ENCODE measurements around the gene TRIM63.

The TRIM63 gene

GRCh38 chr1:26046246-26047095 is 21.0 kb downstream of the TRIM63 start:
- Histone ChIP-seq H3K27ac (ENCODE audit: low read length, poor library complexity, severe bottlenecking) (no peak overlapping the region), H3K4me1 (ENCODE audit: control insufficient read depth, insufficient read depth, low read depth, low read length) (peaks cover 9% of the 10 kb centered on the region), H2BK5ac (ENCODE audit: low read depth, low read length, poor library complexity, severe bottlenecking) (no peak overlapping the region), H2AFZ (ENCODE audit: low read depth, low read length) (no peak overlapping the region), H3K4me2 (ENCODE audit: low read length, poor library complexity, severe bottlenecking) (peak overlapping the region; percentile 41), H3K9me3 (ENCODE audit: control insufficient read depth, low read length) (no peaks in the 10 kb centered on the region), H4K91ac (ENCODE audit: low read length) (no peak overlapping the region), H2BK120ac (ENCODE audit: low read depth, low read length) (no peak overlapping the region), H3K36me3 (ENCODE audit: control insufficient read depth in 1 of 2, insufficient read depth in 2 of 2, low read depth in 1 of 2, low read length in 2 of 2) (no peaks in the 10 kb centered on the region), H4K8ac (ENCODE audit: low read length) (no peak overlapping the region), H3K9ac (ENCODE audit: low read length) (no peak overlapping the region), H3K14ac (ENCODE audit: low read length in 2 of 2) (no peak overlapping the region), H2BK15ac (ENCODE audit: low read depth, poor library complexity, severe bottlenecking) (no peak overlapping the region), H2AK5ac (ENCODE audit: low read length, severe bottlenecking) (no peak overlapping the region), H3K79me1 (replicated peaks; ENCODE audit: low read length, poor library complexity, severe bottlenecking) (no peaks in the 10 kb centered on the region), H3K4me3 (ENCODE audit: insufficient read depth in 1 of 2, low read depth in 1 of 2, low read length in 2 of 2) (no peak overlapping the region), H3K4ac (ENCODE audit: low read depth in 1 of 2, low read length in 2 of 2) (no peak overlapping the region), H3K23ac (ENCODE audit: low read length in 2 of 2) (no peak overlapping the region), H3K18ac (ENCODE audit: low read depth in 1 of 2, low read length in 2 of 2) (no peak overlapping the region), H3K27me3 (ENCODE audit: control insufficient read depth in 1 of 2, insufficient read depth in 1 of 2, low read length in 2 of 2) (peaks cover 88 to 97% of the 10 kb centered on the region in 2 experiments), H2BK12ac (ENCODE audit: low read length in 2 of 2) (no peak overlapping the region)
- 15% methylated on average over 55 of the region's 57 CpGs for WGBS
- DNase-seq, result no peak

DNA sequence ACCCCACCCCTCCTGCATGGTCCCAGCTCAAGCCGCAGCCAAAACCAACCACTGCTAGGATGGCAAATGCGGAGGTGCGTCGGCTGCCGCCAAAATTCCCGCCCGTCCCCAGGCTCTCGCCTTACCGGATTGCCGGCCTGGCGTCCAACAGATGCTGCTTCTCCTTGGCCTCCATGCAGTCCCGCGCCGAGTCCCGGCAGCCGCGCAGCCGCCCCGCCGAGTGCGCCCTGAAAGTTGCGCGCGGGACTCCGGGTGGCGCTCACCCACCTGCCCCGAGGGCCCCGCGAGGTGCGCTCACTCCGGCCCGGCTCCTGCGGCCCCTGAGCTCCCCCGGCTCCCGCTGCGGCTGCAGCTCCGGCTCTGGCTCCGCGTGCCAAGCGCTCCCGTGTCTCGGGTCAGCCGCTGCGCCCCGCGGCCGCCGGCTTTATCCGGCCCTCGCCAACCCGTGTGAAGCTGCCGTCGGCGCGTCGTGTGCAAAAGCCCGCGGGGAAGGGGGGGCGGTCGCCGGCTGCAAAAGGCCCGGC is 21.6 kb downstream of the TRIM63 start, which contains the start of gene SLC30A2:
TSS of gene SLC30A2 (minus strand) at position 397 of the 524 bp plus-strand sequence. CDS start at position 175, 222 bp downstream.
- Histone ChIP-seq H2BK15ac (ENCODE audit: low read depth, poor library complexity, severe bottlenecking) (no peak within 1 kb of the TSS), H3K79me1 (replicated peaks; ENCODE audit: low read length, poor library complexity, severe bottlenecking) (no peaks in the 10 kb centered on the region), H3K27me3 (ENCODE audit: control insufficient read depth in 1 of 2, insufficient read depth in 1 of 2, low read length in 2 of 2) (peaks cover 86 to 96% of the 10 kb centered on the region in 2 experiments)

GRCh38 chr1:26044971-26045721 is 22.3 kb downstream of the TRIM63 start:
- Histone ChIP-seq H2AFZ (ENCODE audit: low read depth, low read length) (no peak overlapping the region), H2BK5ac (ENCODE audit: low read depth, low read length, poor library complexity, severe bottlenecking) (no peak overlapping the region), H3K27ac (ENCODE audit: low read length, poor library complexity, severe bottlenecking) (no peak overlapping the region), H3K36me3 (ENCODE audit: control insufficient read depth in 1 of 2, insufficient read depth in 2 of 2, low read depth in 1 of 2, low read length in 2 of 2) (no peaks in the 10 kb centered on the region), H3K27me3 (ENCODE audit: control insufficient read depth in 1 of 2, insufficient read depth in 1 of 2, low read length in 2 of 2) (peaks cover 84 to 92% of the 10 kb centered on the region in 2 experiments), H2BK120ac (ENCODE audit: low read depth, low read length) (no peak overlapping the region), H3K4ac (ENCODE audit: low read depth in 1 of 2, low read length in 2 of 2) (no peak overlapping the region), H3K9me3 (ENCODE audit: control insufficient read depth, low read length) (no peaks in the 10 kb centered on the region), H3K4me3 (ENCODE audit: insufficient read depth in 1 of 2, low read depth in 1 of 2, low read length in 2 of 2) (no peak overlapping the region), H2AK5ac (ENCODE audit: low read length, severe bottlenecking) (no peak overlapping the region), H3K9ac (ENCODE audit: low read length) (no peak overlapping the region), H3K4me1 (ENCODE audit: control insufficient read depth, insufficient read depth, low read depth, low read length) (peaks cover 9% of the 10 kb centered on the region), H2BK12ac (ENCODE audit: low read length in 2 of 2) (no peak overlapping the region), H4K91ac (ENCODE audit: low read length) (no peak overlapping the region), H3K79me1 (replicated peaks; ENCODE audit: low read length, poor library complexity, severe bottlenecking) (no peaks in the 10 kb centered on the region), H4K8ac (ENCODE audit: low read length) (no peak overlapping the region), H3K18ac (ENCODE audit: low read depth in 1 of 2, low read length in 2 of 2) (no peak overlapping the region), H3K4me2 (ENCODE audit: low read length, poor library complexity, severe bottlenecking) (no peak overlapping the region), H2BK15ac (ENCODE audit: low read depth, poor library complexity, severe bottlenecking) (no peak overlapping the region), H3K23ac (ENCODE audit: low read length in 2 of 2) (peak overlapping the region in 1 of 2 experiments; percentile 64), H3K14ac (ENCODE audit: low read length in 2 of 2) (no peak overlapping the region)
- DNase-seq, result no peak
- 37% methylated on average over 29 of the region's 29 CpGs for WGBS

More for the DNA sequence above, 21.6 kb downstream of the TRIM63 start, which contains the start of gene SLC30A2:
- Histone ChIP-seq H3K18ac (ENCODE audit: low read depth in 1 of 2, low read length in 2 of 2) (no peak within 1 kb of the TSS), H3K14ac (ENCODE audit: low read length in 2 of 2) (no peak within 1 kb of the TSS), H3K36me3 (ENCODE audit: control insufficient read depth in 1 of 2, insufficient read depth in 2 of 2, low read depth in 1 of 2, low read length in 2 of 2) (no peaks in the 10 kb centered on the region), H2BK120ac (ENCODE audit: low read depth, low read length) (no peak within 1 kb of the TSS), H2BK5ac (ENCODE audit: low read depth, low read length, poor library complexity, severe bottlenecking) (no peak within 1 kb of the TSS), H3K9me3 (ENCODE audit: control insufficient read depth, low read length) (no peaks in the 10 kb centered on the region), H2AFZ (ENCODE audit: low read depth, low read length) (no peak within 1 kb of the TSS), H2BK12ac (ENCODE audit: low read length in 2 of 2) (no peak within 1 kb of the TSS), H4K91ac (ENCODE audit: low read length) (no peak within 1 kb of the TSS), H2AK5ac (ENCODE audit: low read length, severe bottlenecking) (no peak within 1 kb of the TSS), H3K9ac (ENCODE audit: low read length) (no peak within 1 kb of the TSS), H3K4ac (ENCODE audit: low read depth in 1 of 2, low read length in 2 of 2) (no peak within 1 kb of the TSS), H3K4me3 (ENCODE audit: insufficient read depth in 1 of 2, low read depth in 1 of 2, low read length in 2 of 2) (no peak within 1 kb of the TSS), H3K27ac (ENCODE audit: low read length, poor library complexity, severe bottlenecking) (no peak within 1 kb of the TSS), H4K8ac (ENCODE audit: low read length) (no peak within 1 kb of the TSS), H3K4me2 (ENCODE audit: low read length, poor library complexity, severe bottlenecking) (peak within 1 kb of the TSS; percentile 41), H3K4me1 (ENCODE audit: control insufficient read depth, insufficient read depth, low read depth, low read length) (peaks cover 9% of the 10 kb centered on the region), H3K23ac (ENCODE audit: low read length in 2 of 2) (peak within 1 kb of the TSS in 1 of 2 experiments; percentile 64)
- DNase-seq, result no peak
- 1% methylated on average over 48 of the region's 62 CpGs for WGBS

DNA sequence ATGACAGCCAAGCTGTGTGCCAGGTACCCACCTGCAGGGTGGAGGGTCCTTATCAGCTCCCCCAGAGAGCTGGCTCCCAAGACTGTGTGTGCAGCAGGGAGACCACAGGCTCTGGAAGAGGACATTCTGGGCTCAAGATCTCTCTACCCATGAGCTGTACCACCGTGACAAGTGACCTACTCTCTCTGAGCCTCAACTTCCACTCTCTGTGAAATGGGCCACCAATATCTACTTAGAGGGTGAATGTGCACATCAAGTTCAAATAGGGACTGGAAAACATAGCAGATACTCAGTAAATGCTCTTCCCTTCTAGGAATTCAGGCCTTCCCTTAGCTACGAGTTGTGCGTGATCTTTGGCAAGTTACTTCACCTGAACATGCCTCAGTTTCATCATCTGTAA is 23.0 kb downstream of the TRIM63 start:
- Histone ChIP-seq H2BK5ac (ENCODE audit: low read depth, low read length, poor library complexity, severe bottlenecking) (no peak overlapping the region), H3K36me3 (ENCODE audit: control insufficient read depth in 1 of 2, insufficient read depth in 2 of 2, low read depth in 1 of 2, low read length in 2 of 2) (no peaks in the 10 kb centered on the region), H3K27me3 (ENCODE audit: control insufficient read depth in 1 of 2, insufficient read depth in 1 of 2, low read length in 2 of 2) (peaks cover 77 to 91% of the 10 kb centered on the region in 2 experiments), H3K9me3 (ENCODE audit: control insufficient read depth, low read length) (no peaks in the 10 kb centered on the region), H3K4ac (ENCODE audit: low read depth in 1 of 2, low read length in 2 of 2) (no peak overlapping the region), H4K91ac (ENCODE audit: low read length) (no peak overlapping the region), H2BK120ac (ENCODE audit: low read depth, low read length) (no peak overlapping the region), H3K4me2 (ENCODE audit: low read length, poor library complexity, severe bottlenecking) (no peak overlapping the region), H3K27ac (ENCODE audit: low read length, poor library complexity, severe bottlenecking) (no peak overlapping the region), H3K23ac (ENCODE audit: low read length in 2 of 2) (no peak overlapping the region), H2AFZ (ENCODE audit: low read depth, low read length) (no peak overlapping the region), H3K4me3 (ENCODE audit: insufficient read depth in 1 of 2, low read depth in 1 of 2, low read length in 2 of 2) (no peak overlapping the region), H3K18ac (ENCODE audit: low read depth in 1 of 2, low read length in 2 of 2) (no peak overlapping the region), H3K79me1 (replicated peaks; ENCODE audit: low read length, poor library complexity, severe bottlenecking) (no peaks in the 10 kb centered on the region), H3K9ac (ENCODE audit: low read length) (no peak overlapping the region), H2BK12ac (ENCODE audit: low read length in 2 of 2) (no peak overlapping the region), H2AK5ac (ENCODE audit: low read length, severe bottlenecking) (no peak overlapping the region), H2BK15ac (ENCODE audit: low read depth, poor library complexity, severe bottlenecking) (no peak overlapping the region), H3K14ac (ENCODE audit: low read length in 2 of 2) (no peak overlapping the region), H3K4me1 (ENCODE audit: control insufficient read depth, insufficient read depth, low read depth, low read length) (peaks cover 9% of the 10 kb centered on the region), H4K8ac (ENCODE audit: low read length) (no peak overlapping the region)
- 93% methylated on average over 3 of the region's 3 CpGs for WGBS
- no peak for DNase-seq
